ENCODE data around the gene TSPAN17.

The TSPAN17 gene

GRCh38 chr5:176621661-176622079 lies 25.6 kb upstream of the TSPAN17 start:
- TF ChIP-seq, protein P1, sequence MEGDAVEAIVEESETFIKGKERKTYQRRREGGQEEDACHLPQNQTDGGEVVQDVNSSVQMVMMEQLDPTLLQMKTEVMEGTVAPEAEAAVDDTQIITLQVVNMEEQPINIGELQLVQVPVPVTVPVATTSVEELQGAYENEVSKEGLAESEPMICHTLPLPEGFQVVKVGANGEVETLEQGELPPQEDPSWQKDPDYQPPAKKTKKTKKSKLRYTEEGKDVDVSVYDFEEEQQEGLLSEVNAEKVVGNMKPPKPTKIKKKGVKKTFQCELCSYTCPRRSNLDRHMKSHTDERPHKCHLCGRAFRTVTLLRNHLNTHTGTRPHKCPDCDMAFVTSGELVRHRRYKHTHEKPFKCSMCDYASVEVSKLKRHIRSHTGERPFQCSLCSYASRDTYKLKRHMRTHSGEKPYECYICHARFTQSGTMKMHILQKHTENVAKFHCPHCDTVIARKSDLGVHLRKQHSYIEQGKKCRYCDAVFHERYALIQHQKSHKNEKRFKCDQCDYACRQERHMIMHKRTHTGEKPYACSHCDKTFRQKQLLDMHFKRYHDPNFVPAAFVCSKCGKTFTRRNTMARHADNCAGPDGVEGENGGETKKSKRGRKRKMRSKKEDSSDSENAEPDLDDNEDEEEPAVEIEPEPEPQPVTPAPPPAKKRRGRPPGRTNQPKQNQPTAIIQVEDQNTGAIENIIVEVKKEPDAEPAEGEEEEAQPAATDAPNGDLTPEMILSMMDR (IDR thresholded peaks at IDR 0.05; ENCODE audit: borderline replicate concordance, insufficient read depth, low read depth, low read length), result no peak

DNA sequence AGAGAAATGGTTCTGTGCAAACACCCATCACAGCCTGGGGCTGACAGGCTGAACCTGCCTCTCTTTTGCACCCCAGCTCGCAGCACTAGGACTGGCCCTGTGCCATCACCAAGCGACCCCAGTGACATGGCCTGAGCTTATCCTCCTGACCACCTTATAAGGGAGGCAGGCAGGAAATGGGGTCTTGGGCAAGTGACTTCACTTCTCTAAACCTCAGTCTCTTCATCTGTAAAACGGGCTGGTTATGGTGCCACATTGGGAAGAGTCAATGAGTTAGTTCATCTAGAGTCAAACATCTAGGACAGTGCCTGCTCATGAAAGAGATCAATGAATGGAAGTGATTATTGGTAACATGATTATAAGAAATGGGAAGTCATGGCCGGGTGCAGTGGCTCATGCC lies 23.1 kb upstream of the TSPAN17 start:
- no peak overlapping the region for H3K4me3 ChIP-seq (ENCODE audit: low read depth, low read length)
- TF ChIP-seq, protein P1 (IDR thresholded peaks at IDR 0.05; ENCODE audit: borderline replicate concordance, insufficient read depth, low read depth, low read length), result no peak

More at GRCh38 chr5:176621661-176622079, 25.6 kb upstream of the TSPAN17 start:
- H3K4me3 ChIP-seq (ENCODE audit: low read depth, low read length), result no peak overlapping the region

DNA sequence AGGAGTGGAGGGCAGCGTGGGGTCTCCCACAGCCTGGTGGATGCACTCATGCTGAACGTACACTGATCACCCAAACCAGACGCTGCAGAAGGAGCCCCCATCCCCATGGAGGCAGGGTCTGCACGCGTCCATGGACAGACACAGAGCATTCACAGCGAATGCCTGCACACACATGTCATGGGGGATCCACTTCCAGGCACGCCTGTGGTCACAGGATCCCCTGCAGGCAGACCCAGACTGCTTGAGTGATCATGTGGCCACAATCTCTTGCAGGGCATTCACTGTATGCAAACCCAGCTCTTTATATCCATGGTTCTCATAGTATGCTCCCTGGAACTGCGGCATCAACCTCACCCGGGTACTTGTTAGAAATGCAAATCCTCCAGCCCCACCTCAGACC lies 22.3 kb upstream of the TSPAN17 start:
- TF ChIP-seq, protein P1 (IDR thresholded peaks at IDR 0.05; ENCODE audit: borderline replicate concordance, insufficient read depth, low read depth, low read length), result no peak
- no peak overlapping the region for H3K4me3 ChIP-seq (ENCODE audit: low read depth, low read length)

GRCh38 chr5:176625512-176625911 lies 21.8 kb upstream of the TSPAN17 start:
- H3K4me3 ChIP-seq (ENCODE audit: low read depth, low read length), result no peak overlapping the region
- TF ChIP-seq, protein P1 (IDR thresholded peaks at IDR 0.05; ENCODE audit: borderline replicate concordance, insufficient read depth, low read depth, low read length), result no peak

- H3K4me3 ChIP-seq (ENCODE audit: low read depth, low read length), result no peak overlapping the region
- TF ChIP-seq, protein P1 (IDR thresholded peaks at IDR 0.05; ENCODE audit: borderline replicate concordance, insufficient read depth, low read depth, low read length), result no peak
Observed at GRCh38 chr5:176625966-176626875, 21.1 kb upstream of the TSPAN17 start.

DNA sequence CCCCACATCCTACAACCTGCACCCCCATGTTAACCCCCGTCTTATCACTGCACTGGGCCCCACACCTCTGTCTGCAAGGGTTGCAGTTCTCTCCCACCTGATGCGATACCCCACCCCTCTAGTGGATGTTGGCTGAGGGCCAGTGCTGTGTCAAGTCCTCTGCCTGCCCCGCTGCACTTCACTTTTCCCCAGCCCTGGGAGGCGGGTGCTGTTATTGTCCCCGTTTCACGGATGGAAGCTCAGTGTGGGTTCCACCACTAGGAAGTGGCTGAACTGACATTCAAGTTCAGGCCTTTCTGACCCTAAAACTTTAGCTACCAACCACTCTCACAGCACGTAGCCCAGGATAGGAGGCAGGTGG lies 20.4 kb upstream of the TSPAN17 start:
- TF ChIP-seq, protein P1 (IDR thresholded peaks at IDR 0.05; ENCODE audit: borderline replicate concordance, insufficient read depth, low read depth, low read length), result no peak
- H3K4me3 ChIP-seq (ENCODE audit: low read depth, low read length), result no peak overlapping the region

- H3K4me3 ChIP-seq (ENCODE audit: low read depth, low read length), result no peak overlapping the region
- TF ChIP-seq, protein P1 (IDR thresholded peaks at IDR 0.05; ENCODE audit: borderline replicate concordance, insufficient read depth, low read depth, low read length), result no peak
Observed at GRCh38 chr5:176627582-176627981, 19.7 kb upstream of the TSPAN17 start.
